ENCODE measurements around the gene PAGE1.
"Not testable (repeated sequence)": the region's sequence is repeated elsewhere in the genome, so short reads cannot be mapped to it uniquely, and the experiment has no call there.

Gene PAGE1

GRCh38 chrX:49695276-49696180 lies at the start of gene PAGE1:
PAGE1 (minus strand) TSS chrX:49695984; CDS start chrX:49694770, 1,214 bp downstream.
- no peak for DNase-seq

GRCh38 chrX:49741501-49741900 lies 45.7 kb upstream of the PAGE1 start:
- not testable (repeated sequence) for DNase-seq

GRCh38 chrX:49727847-49728246 lies 32.1 kb upstream of the PAGE1 start:
- DNase-seq, result no peak

GRCh38 chrX:49726966-49727365 lies 31.2 kb upstream of the PAGE1 start:
- DNase-seq, result no peak

- no peak for DNase-seq
Measured at GRCh38 chrX:49725923-49726904, 30.4 kb upstream of the PAGE1 start.

- no peak for DNase-seq
Measured at GRCh38 chrX:49725401-49725800, 29.6 kb upstream of the PAGE1 start.

- DNase-seq, result not testable (repeated sequence)
Measured at GRCh38 chrX:49720106-49720505, 24.3 kb upstream of the PAGE1 start.

- no peak for DNase-seq
Measured at GRCh38 chrX:49712577-49712976, 16.8 kb upstream of the PAGE1 start.

- no peak for DNase-seq
Measured at GRCh38 chrX:49710744-49711319, 15.0 kb upstream of the PAGE1 start.

GRCh38 chrX:49704691-49705404 lies 9.1 kb upstream of the PAGE1 start:
- DNase-seq, result no peak

- no peak for DNase-seq
Measured at GRCh38 chrX:49701933-49702332, 6.1 kb upstream of the PAGE1 start.

GRCh38 chrX:49701323-49701722 lies 5.5 kb upstream of the PAGE1 start:
- DNase-seq, result no peak

GRCh38 chrX:49675075-49675719 lies 20.6 kb downstream of the PAGE1 start:
- no peak for DNase-seq

- DNase-seq, result no peak
Measured at GRCh38 chrX:49673394-49673793, 22.4 kb downstream of the PAGE1 start.

GRCh38 chrX:49664824-49665223 lies 31.0 kb downstream of the PAGE1 start:
- no peak for DNase-seq

GRCh38 chrX:49661881-49662280 lies 33.9 kb downstream of the PAGE1 start:
- no peak for DNase-seq

- DNase-seq, result no peak
Measured at GRCh38 chrX:49659771-49660170, 36.0 kb downstream of the PAGE1 start.

- DNase-seq, result no peak
Measured at GRCh38 chrX:49656533-49656932, 39.3 kb downstream of the PAGE1 start.

- no peak for DNase-seq
Measured at GRCh38 chrX:49644991-49645637, 50.7 kb downstream of the PAGE1 start.

All from SW 1271 (cell line).